Natural killer cell (primary cell): ENCODE measurements around the gene LIMD2. TPM values are rescaled to one million over a fixed set of nuclear protein-coding genes. Genes with fewer than 3 reads are reported as not detected.

Experiments
- ATAC-seq, 3 donors: fragments of 150-1000 bp in 2 of 3; fragments of 200-7000 bp in 1 of 3; cut with Tn5 transposase; 1 replicate in 1 of 3; 2 replicates in 2 of 3; pipeline ENCODE4 v1.10.0; 2021; ENCODE audit warnings: mild to moderate bottlenecking in 2 of 3, moderate library complexity in 2 of 3
- DNase-seq, 2 donors: peaks; one replicate each; pipeline versions ENCODE4 v3.0.0 to v3.0.0-alpha.2; 2013 to 2021; ENCODE audit warnings: mixed read lengths in 1 of 2
- H3K27ac ChIP-seq: one replicate; pipeline ENCODE4 v1.5.1; 2013; ENCODE audit warnings: mild to moderate bottlenecking, low read length
- H3K27me3 ChIP-seq: one replicate; pipeline ENCODE4 v1.6.1; 2013; ENCODE audit warnings: low read length; ENCODE audit not compliant: control insufficient read depth, insufficient read depth
- H3K36me3 ChIP-seq: one replicate; pipeline ENCODE4 v1.6.1; 2013; ENCODE audit warnings: low read length; ENCODE audit not compliant: control insufficient read depth, insufficient read depth
- H3K4me1 ChIP-seq: one replicate; pipeline ENCODE4 v1.6.1; 2013; ENCODE audit warnings: low read length; ENCODE audit not compliant: control insufficient read depth, insufficient read depth
- H3K4me3 ChIP-seq: one replicate; pipeline ENCODE4 v1.5.1; 2013; ENCODE audit warnings: low read length
- H3K9me3 ChIP-seq: one replicate; pipeline ENCODE4 v1.6.1; 2013; ENCODE audit warnings: low read length; ENCODE audit not compliant: control insufficient read depth, insufficient read depth
- H3K27ac Mint-ChIP-seq, 2 donors: one replicate each; pipeline ENCODE4 v1.8.0; 2022; ENCODE audit warnings: mild to moderate bottlenecking in 2 of 2, mixed read lengths in 2 of 2, moderate library complexity in 1 of 2
- H3K27me3 Mint-ChIP-seq, 2 donors: one replicate each; pipeline ENCODE4 v1.8.0; 2022; ENCODE audit warnings: low read depth in 2 of 2, mixed read lengths in 2 of 2
- H3K36me3 Mint-ChIP-seq: one replicate; pipeline ENCODE4 v1.8.0; 2022; ENCODE audit warnings: mixed read lengths
- H3K4me1 Mint-ChIP-seq, 2 donors: one replicate each; pipeline ENCODE4 v1.8.0; 2022; ENCODE audit warnings: mixed read lengths in 2 of 2
- H3K4me3 Mint-ChIP-seq: one replicate; pipeline ENCODE4 v1.8.0; 2022; ENCODE audit warnings: mild to moderate bottlenecking, moderate library complexity, mixed read lengths
- H3K9me3 Mint-ChIP-seq, 2 donors: one replicate each; pipeline ENCODE4 v1.8.0; 2022; ENCODE audit warnings: mixed read lengths in 2 of 2
- CTCF ChIP-seq: fragments of 200-600 bp; IDR thresholded peaks from one replicate; pipeline ENCODE4 v1.8.0; 2022; ENCODE audit warnings: antibody characterized with exemption
- WGBS: methylation state at CpG from one replicate; pipeline ENCODE4 v1.1.7; 2013; ENCODE audit warnings: missing lambda C conversion rate; ENCODE audit not compliant: insufficient coverage; 5-methylcytosine and 5-hydroxymethylcytosine counted together
- intact Hi-C: fragments of 100-400 bp; cut with micrococcal nuclease; formaldehyde crosslinking; loops from one replicate; pipeline ENCODE4 v1.14.2; 2022
- total RNA-seq, 4 donors: library from RNA; stranded (reverse); fragments of 120-200 nt in 1 of 4; gene quantifications; one replicate each; pipeline versions ENCODE4 v1.2.3 to v1.2.4, GENCODE V29; 2013 to 2022

LIMD2 gene
- total RNA-seq, 3 donors from 2014 or later (not counting 1 experiment from before 2014, with no cell fraction given) = 513 to 546 (median 524) TPM

- no peaks in the 10 kb centered on the region for H3K27me3 Mint-ChIP-seq
- H3K4me3 ChIP-seq = no peak overlapping the region
- H3K36me3 Mint-ChIP-seq = peaks cover 8% of the 10 kb centered on the region
- no peaks in the 10 kb centered on the region for H3K4me1 Mint-ChIP-seq
- no peaks in the 10 kb centered on the region for H3K4me1 ChIP-seq
- DNase-seq (no peak), ATAC-seq (no peak)
- H3K4me3 Mint-ChIP-seq = no peak overlapping the region
- intact Hi-C loops = no loop called here
- no peak overlapping the region for H3K27ac Mint-ChIP-seq
- TF ChIP-seq CTCF = no peak
- no peaks in the 10 kb centered on the region for H3K9me3 Mint-ChIP-seq
- H3K27ac ChIP-seq = no peak overlapping the region
- peaks cover 68% of the 10 kb centered on the region for H3K36me3 ChIP-seq
- no peaks in the 10 kb centered on the region for H3K9me3 ChIP-seq
- 98% methylated on average over 2 of the region's 2 CpGs for WGBS
- no peaks in the 10 kb centered on the region for H3K27me3 ChIP-seq
Measured at GRCh38 chr17:63685041-63685440, 14.9 kb downstream of the LIMD2 start.

- TF ChIP-seq CTCF = no peak
- Mint-ChIP-seq H3K36me3 (peaks cover 8% of the 10 kb centered on the region), H3K27ac (no peak overlapping the region), H3K27me3 (no peaks in the 10 kb centered on the region), H3K9me3 (no peaks in the 10 kb centered on the region), H3K4me3 (no peak overlapping the region), H3K4me1 (no peaks in the 10 kb centered on the region)
- Histone ChIP-seq H3K4me1 (no peaks in the 10 kb centered on the region), H3K27me3 (no peaks in the 10 kb centered on the region), H3K9me3 (no peaks in the 10 kb centered on the region), H3K36me3 (peaks cover 51% of the 10 kb centered on the region), H3K27ac (no peak overlapping the region), H3K4me3 (no peak overlapping the region)
- intact Hi-C loops = no loop called here
- DNase-seq = no peak
- ATAC-seq = no peak
Measured at GRCh38 chr17:63682981-63683380, 16.9 kb downstream of the LIMD2 start.

- intact Hi-C loops = no loop called here
- Histone ChIP-seq H3K36me3 (peaks cover 53% of the 10 kb centered on the region), H3K27me3 (no peaks in the 10 kb centered on the region), H3K4me3 (no peak overlapping the region), H3K9me3 (no peaks in the 10 kb centered on the region), H3K27ac (no peak overlapping the region), H3K4me1 (no peaks in the 10 kb centered on the region)
- peaks cover 8% of the 10 kb centered on the region for H3K36me3 Mint-ChIP-seq
- no peaks in the 10 kb centered on the region for H3K4me1 Mint-ChIP-seq
- no peaks in the 10 kb centered on the region for H3K27me3 Mint-ChIP-seq
- H3K4me3 Mint-ChIP-seq = no peak overlapping the region
- H3K27ac Mint-ChIP-seq = no peak overlapping the region
- no peaks in the 10 kb centered on the region for H3K9me3 Mint-ChIP-seq
- DNase-seq (no peak), ATAC-seq (no peak)
- 97% methylated on average over 1 of the region's 1 CpG for WGBS
- TF ChIP-seq CTCF = no peak
Measured at GRCh38 chr17:63682441-63682840, 17.5 kb downstream of the LIMD2 start.

GRCh38 chr17:63681530-63681929 lies 18.4 kb downstream of the LIMD2 start:
- DNase-seq (no peak), ATAC-seq (no peak)
- intact Hi-C loops = no loop called here
- Mint-ChIP-seq H3K4me1 (peaks cover 0 to under 1% of the 10 kb centered on the region in 2 donors), H3K27me3 (no peaks in the 10 kb centered on the region), H3K36me3 (peaks cover 8% of the 10 kb centered on the region), H3K4me3 (no peak overlapping the region), H3K27ac (no peak overlapping the region), H3K9me3 (no peaks in the 10 kb centered on the region)
- no peak overlapping the region for H3K27ac ChIP-seq
- H3K4me3 ChIP-seq = no peak overlapping the region
- TF ChIP-seq CTCF = no peak
- H3K36me3 ChIP-seq = peaks cover 57% of the 10 kb centered on the region
- H3K27me3 ChIP-seq = no peaks in the 10 kb centered on the region
- WGBS = 99% methylated on average over 8 of the region's 8 CpGs
- H3K9me3 ChIP-seq = no peaks in the 10 kb centered on the region
- H3K4me1 ChIP-seq = no peaks in the 10 kb centered on the region
